Lung (tissue), 12 donors: ENCODE data around the gene ANKRD55. TPM values are rescaled to one million over a fixed set of nuclear protein-coding genes. Genes with fewer than 3 reads are reported as not detected.

Experiments
- ATAC-seq: fragments of 200-7000 bp; cut with Tn5 transposase; one replicate; pipeline ENCODE4 v1.9.1; 2020; ENCODE audit warnings: moderate number of reproducible peaks; ENCODE audit not compliant: insufficient read depth, low FRiP score
- DNase-seq, 3 donors: peaks; one replicate each; pipeline ENCODE4 v3.0.0-alpha.2; 2013 to 2017
- H3K27ac ChIP-seq, 2 donors: one replicate each; pipeline ENCODE4 v1.5.1; 2013; ENCODE audit warnings: mild to moderate bottlenecking in 2 of 2, moderate library complexity in 2 of 2, control low read depth in 1 of 2, inconsistent platforms in 1 of 2, low read depth in 1 of 2, low read length in 1 of 2
- H3K27me3 ChIP-seq, 3 donors: one replicate each; pipeline ENCODE4 v1.5.1; 2013; ENCODE audit warnings: low read length in 2 of 3; ENCODE audit not compliant: control insufficient read depth in 3 of 3, insufficient read depth in 3 of 3
- H3K36me3 ChIP-seq, 4 donors: one replicate each; pipeline ENCODE4 v1.5.1; 2013; ENCODE audit warnings: low read length in 4 of 4, mild to moderate bottlenecking in 1 of 4, moderate library complexity in 1 of 4; ENCODE audit not compliant: control insufficient read depth in 4 of 4, insufficient read depth in 4 of 4
- H3K4me1 ChIP-seq, 5 donors: one replicate each; pipeline ENCODE4 v1.5.1; 2013; ENCODE audit warnings: low read length in 5 of 5, mild to moderate bottlenecking in 2 of 5, moderate library complexity in 1 of 5; ENCODE audit not compliant: control insufficient read depth in 5 of 5, insufficient read depth in 5 of 5
- H3K4me3 ChIP-seq: one replicate; pipeline ENCODE4 v1.5.1; 2013; ENCODE audit warnings: mild to moderate bottlenecking, control low read depth, moderate library complexity
- H3K9ac ChIP-seq, 2 donors: one replicate each; pipeline ENCODE4 v1.5.1; 2013; ENCODE audit warnings: low read length in 2 of 2, control low read depth in 1 of 2; ENCODE audit not compliant: insufficient read depth in 1 of 2
- H3K9me3 ChIP-seq, 4 donors: one replicate each; pipeline ENCODE4 v1.5.1; 2013; ENCODE audit warnings: low read length in 3 of 4, mild to moderate bottlenecking in 1 of 4, moderate library complexity in 1 of 4; ENCODE audit not compliant: control insufficient read depth in 4 of 4, insufficient read depth in 3 of 4
- CTCF ChIP-seq: IDR thresholded peaks from 2 replicates; pipeline ENCODE4 v1.5.1; 2012; ENCODE audit warnings: mild to moderate bottlenecking; ENCODE audit errors: control extremely low read depth, extremely low read depth
- WGBS, 2 donors: extraction: QIAGEN DNeasy Blood & Tissue Kit; methylation state at CpG; one replicate each; pipeline ENCODE4 v1.1.7; 2013; 5-methylcytosine and 5-hydroxymethylcytosine counted together
- polyA plus RNA-seq, 2 donors: library from polyadenylated mRNA; stranded (reverse); fragments of 200-250 nt; gene quantifications; one replicate each; pipeline ENCODE4 v1.2.1, GENCODE V29; 2013
- total RNA-seq, 2 donors: library from RNA; depleted of rRNA in 1 of 2; stranded (reverse); fragments of >200 nt in 1 of 2; gene quantifications; one replicate each; pipeline ENCODE4 v1.2.1, GENCODE V29; 2014 to 2021
- donor health status: control.
- donor health status: control.
- donor health status: Bipolar disorder and iron deficiency.
- donor health status: healthy.
- donor health status: DM: yes; HTN: yes; CAD: no.

The ANKRD55 gene
- total and polyA plus RNA-seq, 4 donors: 0.06 to 0.50 (median 0.28) TPM

GRCh38 chr5:56095579-56096102 is 137.5 kb downstream of the ANKRD55 start:
- Histone ChIP-seq H3K4me1 (peaks cover 0 to 21% (median 9%) of the 10 kb centered on the region in 5 donors), H3K9me3 (peaks cover 0 to under 1% (median 0%) of the 10 kb centered on the region in 4 donors), H3K4me3 (no peak overlapping the region), H3K27ac (no peak overlapping the region), H3K36me3 (no peaks in the 10 kb centered on the region), H3K9ac (no peak overlapping the region), H3K27me3 (no peaks in the 10 kb centered on the region)
- ATAC-seq (no peak), DNase-seq (no peak)
- TF ChIP-seq CTCF: no peak
- WGBS, 2 donors: 75 to 81% methylated on average over 3 of the region's 3 CpGs

DNA sequence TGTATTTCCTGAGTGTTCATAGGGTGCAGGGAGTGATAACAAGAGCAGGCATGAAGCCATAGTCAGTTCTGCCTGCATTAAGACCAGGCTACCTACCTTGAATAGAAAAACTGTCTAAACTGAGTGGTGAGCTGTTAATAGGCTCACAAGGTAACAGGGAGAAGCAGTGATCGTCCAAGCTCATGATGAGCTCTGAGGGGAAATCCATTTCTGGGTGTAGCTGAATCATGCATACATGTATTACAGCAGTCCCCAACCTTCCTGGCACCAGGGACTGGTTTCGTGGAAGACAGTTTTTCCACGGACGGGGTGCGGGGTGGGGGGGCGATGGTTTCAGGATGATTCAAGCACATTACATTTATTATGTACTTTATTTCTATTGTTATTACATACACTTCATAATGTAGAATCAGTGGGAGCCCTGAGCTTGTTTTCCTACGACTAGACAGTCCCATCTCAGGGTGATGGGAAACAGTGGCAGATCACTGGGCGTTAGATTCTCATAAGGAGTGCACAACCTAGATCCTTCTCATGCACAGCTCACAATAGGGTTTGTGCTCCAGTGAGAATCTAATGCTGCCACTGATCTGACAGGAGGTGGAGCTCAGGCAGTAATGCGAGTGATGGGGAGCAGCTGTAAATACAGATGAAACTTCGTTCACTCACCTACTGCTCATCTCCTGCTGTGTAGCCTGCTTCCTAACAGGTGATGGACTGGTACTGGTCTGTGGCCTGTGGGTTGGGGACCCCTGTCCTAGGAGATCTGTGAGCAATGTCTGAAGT is 138.4 kb downstream of the ANKRD55 start:
- no peaks in the 10 kb centered on the region for H3K9me3 ChIP-seq
- H3K4me1 ChIP-seq: peaks cover 0 to 15% (median 9%) of the 10 kb centered on the region in 5 donors
- H3K27me3 ChIP-seq: no peaks in the 10 kb centered on the region
- no peak overlapping the region for H3K9ac ChIP-seq
- WGBS, 2 donors: 90 to 93% methylated on average over 10 of the region's 10 CpGs
- ATAC-seq: no peak
- no peak for DNase-seq
- H3K27ac ChIP-seq: no peak overlapping the region
- no peak overlapping the region for H3K4me3 ChIP-seq
- H3K36me3 ChIP-seq: no peaks in the 10 kb centered on the region
- TF ChIP-seq CTCF: no peak

GRCh38 chr5:56093970-56094369 is 139.2 kb downstream of the ANKRD55 start:
- H3K4me1 ChIP-seq: peaks cover 0 to 8% (median 4%) of the 10 kb centered on the region in 5 donors
- TF ChIP-seq CTCF: no peak
- no peaks in the 10 kb centered on the region for H3K27me3 ChIP-seq
- WGBS, 2 donors: 92 to 95% methylated on average over 2 of the region's 2 CpGs
- H3K9ac ChIP-seq: no peak overlapping the region
- no peak overlapping the region for H3K4me3 ChIP-seq
- ATAC-seq (no peak), DNase-seq (no peak)
- H3K9me3 ChIP-seq: no peaks in the 10 kb centered on the region
- no peak overlapping the region for H3K27ac ChIP-seq
- H3K36me3 ChIP-seq: no peaks in the 10 kb centered on the region
